GM23338 (cell line): ENCODE measurements around the gene S100A6. TPM values are rescaled to one million over a fixed set of nuclear protein-coding genes. Genes with fewer than 3 reads are reported as not detected.

ENCODE experiments used
- ATAC-seq: fragments of 200-7000 bp; cut with Tn5 transposase; 3 replicates; pipeline ENCODE4 v1.9.1; 2020
- DNase-seq: peaks from one replicate; pipeline ENCODE4 v3.0.0-alpha.2; 2015; ENCODE audit warnings: low spot score
- H2AFZ ChIP-seq: fragments of 200-600 bp; sonication (generic); 2 replicates; pipeline ENCODE4 v1.8.0; 2016; ENCODE audit warnings: antibody characterized with exemption, mild to moderate bottlenecking, moderate library complexity
- H3F3A ChIP-seq: fragments of 200-600 bp; sonication (generic); replicated peaks from 2 replicates; pipeline ENCODE4 v1.8.0; 2017; ENCODE audit warnings: antibody characterized with exemption, mixed run types, low read depth
- H3K27ac ChIP-seq: fragments of 200-600 bp; sonication (generic); 2 replicates; pipeline ENCODE4 v1.6.1; 2016; ENCODE audit warnings: low read depth
- H3K27me3 ChIP-seq: fragments of 200-600 bp; sonication (generic); 2 replicates; pipeline ENCODE4 v1.8.0; 2016; ENCODE audit warnings: mild to moderate bottlenecking, mixed run types, moderate library complexity; ENCODE audit not compliant: insufficient read depth
- H3K36me3 ChIP-seq: fragments of 200-600 bp; sonication (generic); 2 replicates; pipeline ENCODE4 v1.8.0; 2016; ENCODE audit warnings: mild to moderate bottlenecking; ENCODE audit not compliant: insufficient read depth
- H3K4me1 ChIP-seq: fragments of 200-600 bp; sonication (generic); 2 replicates; pipeline ENCODE4 v1.8.0; 2016; ENCODE audit warnings: mild to moderate bottlenecking, moderate library complexity; ENCODE audit not compliant: insufficient read depth
- H3K4me2 ChIP-seq: fragments of 200-600 bp; sonication (generic); 2 replicates; pipeline ENCODE4 v1.7.1; 2017; ENCODE audit warnings: mixed run types
- H3K4me3 ChIP-seq: fragments of 200-600 bp; sonication (generic); 2 replicates; pipeline ENCODE4 v1.6.1; 2016; ENCODE audit warnings: mixed run types
- H3K79me2 ChIP-seq: fragments of 200-600 bp; sonication (generic); replicated peaks from 2 replicates; pipeline ENCODE4 v1.8.0; 2017; ENCODE audit warnings: mild to moderate bottlenecking; ENCODE audit not compliant: insufficient read depth
- H3K9me2 ChIP-seq: fragments of 200-600 bp; sonication (generic); 2 replicates; pipeline ENCODE4 v1.8.0; 2017; ENCODE audit not compliant: insufficient read depth
- H4K20me1 ChIP-seq: fragments of 200-600 bp; sonication (generic); replicated peaks from 2 replicates; pipeline ENCODE4 v1.8.0; 2017; ENCODE audit warnings: mild to moderate bottlenecking; ENCODE audit not compliant: insufficient read depth
- H3K27ac Mint-ChIP-seq: 2 replicates; pipeline ENCODE4 v1.8.0; 2020; ENCODE audit warnings: inconsistent platforms, mild to moderate bottlenecking, moderate library complexity, mixed read lengths
- H3K27me3 Mint-ChIP-seq: 3 replicates; pipeline ENCODE4 v1.8.0; 2022; ENCODE audit warnings: low read depth, mild to moderate bottlenecking, moderate library complexity, mixed read lengths, inconsistent platforms; ENCODE audit not compliant: insufficient read depth, poor library complexity
- H3K36me3 Mint-ChIP-seq: 3 replicates; pipeline ENCODE4 v1.8.0; 2021; ENCODE audit warnings: low read depth, mild to moderate bottlenecking, inconsistent platforms, moderate library complexity, mixed read lengths
- H3K4me1 Mint-ChIP-seq: 3 replicates; pipeline ENCODE4 v1.8.0; 2020; ENCODE audit warnings: mild to moderate bottlenecking, inconsistent platforms, mixed read lengths
- H3K4me3 Mint-ChIP-seq: 3 replicates; pipeline ENCODE4 v1.8.0; 2021; ENCODE audit warnings: moderate library complexity, mild to moderate bottlenecking, inconsistent platforms, mixed read lengths
- H3K9me3 Mint-ChIP-seq: 3 replicates; pipeline ENCODE4 v1.8.0; 2020; ENCODE audit warnings: moderate library complexity, mild to moderate bottlenecking, inconsistent platforms, mixed read lengths
- CREB1 ChIP-seq: fragments of 250-450 bp; sonication (Bioruptor Pico); IDR thresholded peaks from 2 replicates; pipeline ENCODE4 v1.5.0; 2020; ENCODE audit warnings: low read depth, mild to moderate bottlenecking, moderate library complexity
- EZH2 ChIP-seq: fragments of 200-600 bp; sonication (generic); IDR thresholded peaks from one replicate; pipeline ENCODE4 v1.8.0; 2017; ENCODE audit warnings: antibody characterized with exemption, mild to moderate bottlenecking, low read depth; ENCODE audit not compliant: unreplicated experiment
- JUNB ChIP-seq: IDR thresholded peaks from one replicate; pipeline ENCODE4 v1.6.1; 2016; ENCODE audit warnings: antibody characterized with exemption; ENCODE audit not compliant: unreplicated experiment
- NANOG ChIP-seq: IDR thresholded peaks from 2 replicates; pipeline ENCODE4 v1.6.1; 2016; ENCODE audit warnings: antibody characterized with exemption, borderline replicate concordance
- POLR2AphosphoS5 ChIP-seq: IDR thresholded peaks from 2 replicates; pipeline ENCODE4 v1.6.1; 2016; ENCODE audit warnings: antibody characterized with exemption, low read depth
- STAT1 ChIP-seq: IDR thresholded peaks from one replicate; pipeline ENCODE4 v1.6.1; 2016; ENCODE audit warnings: antibody characterized with exemption; ENCODE audit not compliant: unreplicated experiment
- ZNF114 ChIP-seq: fragments of 250-450 bp; sonication (Bioruptor Pico); IDR thresholded peaks from 2 replicates; pipeline ENCODE4 v1.5.0; 2020; ENCODE audit warnings: mild to moderate bottlenecking, moderate library complexity
- ZNF331 ChIP-seq: fragments of 250-450 bp; sonication (Bioruptor Pico); IDR thresholded peaks from 2 replicates; pipeline ENCODE4 v1.5.0; 2020; ENCODE audit warnings: low read depth, mild to moderate bottlenecking, moderate library complexity
- polyA plus RNA-seq: library from polyadenylated mRNA; unstranded; fragments of >200 nt; fragmentation: Nextera tagmentation; extraction: Ambion mirVana; gene quantifications from 2 replicates; pipeline ENCODE4 v1.2.1, GENCODE V29; 2016
- total RNA-seq: library from RNA; depleted of rRNA; stranded (reverse); fragments of >200 nt; shearing (Covaris generic); gene quantifications from 2 replicates; pipeline ENCODE4 v1.2.3, GENCODE V29; 2014
- TF ChIP-seq, protein P1 (sequence below): IDR thresholded peaks from 2 replicates; pipeline ENCODE4 v1.6.1; 2016; ENCODE audit warnings: antibody characterized with exemption
- TF ChIP-seq, protein P2 (sequence below), 2 experiments: fragments of 200-600 bp in 1 of 2; sonication (generic) in 1 of 2; conservative IDR thresholded peaks; 2 replicates each; pipeline versions ENCODE4 v1.5.1 to v1.6.1; 2016 to 2017; ENCODE audit warnings: antibody characterized with exemption in 2 of 2, low read depth in 2 of 2, mild to moderate bottlenecking in 2 of 2, moderate library complexity in 1 of 2
- TF ChIP-seq, protein P3 (sequence below): fragments of 250-450 bp; sonication (Bioruptor Pico); IDR thresholded peaks from 2 replicates; pipeline ENCODE4 v1.5.0; 2020; ENCODE audit warnings: mild to moderate bottlenecking, moderate library complexity

The S100A6 gene
- total and polyA plus RNA-seq, 2 experiments from 2014 or later = 7.3 to 77.5 TPM

GRCh38 chr1:153570874-153571273 lies 35.1 kb upstream of the S100A6 start:
- H3K79me2 ChIP-seq = no peaks in the 10 kb centered on the region
- peaks cover 29% of the 10 kb centered on the region for H3K4me1 Mint-ChIP-seq
- ATAC-seq (no peak), DNase-seq (no peak)
- H3K9me3 Mint-ChIP-seq = peaks cover 20% of the 10 kb centered on the region; the same call in 2 of the 3 replicates
- no peak overlapping the region for H2AFZ ChIP-seq
- no peaks in the 10 kb centered on the region for H3K9me2 ChIP-seq
- H3K4me3 Mint-ChIP-seq = no peak overlapping the region
- no peaks in the 10 kb centered on the region; the same call in 1 of the 3 replicates for H3K36me3 Mint-ChIP-seq
- H3K27ac Mint-ChIP-seq = no peak overlapping the region
- peaks cover 6% of the 10 kb centered on the region; the same call in 1 of the 2 replicates for H3F3A ChIP-seq
- H4K20me1 ChIP-seq = no peaks in the 10 kb centered on the region
- no peak overlapping the region for H3K27ac ChIP-seq
- no peaks in the 10 kb centered on the region for H3K27me3 ChIP-seq
- no peak overlapping the region for H3K4me3 ChIP-seq
- H3K27me3 Mint-ChIP-seq = peaks cover 14% of the 10 kb centered on the region
- TF ChIP-seq, protein P1, sequence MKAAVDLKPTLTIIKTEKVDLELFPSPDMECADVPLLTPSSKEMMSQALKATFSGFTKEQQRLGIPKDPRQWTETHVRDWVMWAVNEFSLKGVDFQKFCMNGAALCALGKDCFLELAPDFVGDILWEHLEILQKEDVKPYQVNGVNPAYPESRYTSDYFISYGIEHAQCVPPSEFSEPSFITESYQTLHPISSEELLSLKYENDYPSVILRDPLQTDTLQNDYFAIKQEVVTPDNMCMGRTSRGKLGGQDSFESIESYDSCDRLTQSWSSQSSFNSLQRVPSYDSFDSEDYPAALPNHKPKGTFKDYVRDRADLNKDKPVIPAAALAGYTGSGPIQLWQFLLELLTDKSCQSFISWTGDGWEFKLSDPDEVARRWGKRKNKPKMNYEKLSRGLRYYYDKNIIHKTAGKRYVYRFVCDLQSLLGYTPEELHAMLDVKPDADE = no peak
- TF ChIP-seq JUNB (no peak), NANOG (no peak), CREB1 (CRISPR knock-in tag) (no peak), STAT1 (no peak), EZH2 (no peak)
- H3K36me3 ChIP-seq = no peaks in the 10 kb centered on the region
- H3K4me2 ChIP-seq = no peak overlapping the region
- H3K4me1 ChIP-seq = peaks cover 18% of the 10 kb centered on the region

DNA sequence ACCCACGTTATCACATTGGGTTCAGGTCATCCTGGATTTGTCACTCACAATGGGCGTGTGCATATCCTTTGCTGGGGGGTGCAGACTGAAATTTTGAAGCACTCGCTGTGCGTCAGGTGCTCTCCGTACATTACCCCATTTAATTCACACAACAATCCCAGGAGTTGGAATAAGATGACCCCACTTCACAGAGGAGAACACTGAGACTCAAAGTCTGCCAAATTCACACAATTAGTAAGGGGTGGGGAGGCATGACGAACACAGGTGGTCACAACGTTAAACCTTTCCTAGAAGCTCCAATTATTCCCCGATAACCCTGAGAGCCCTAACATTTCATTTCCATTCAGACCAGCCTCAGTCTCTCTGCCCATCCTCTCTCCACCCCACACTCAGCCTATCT lies 33.7 kb upstream of the S100A6 start:
- H3K9me2 ChIP-seq = no peaks in the 10 kb centered on the region
- Mint-ChIP-seq H3K9me3 (peaks cover 10% of the 10 kb centered on the region; the same call in 2 of the 3 replicates), H3K27me3 (peaks cover 14% of the 10 kb centered on the region), H3K27ac (no peak overlapping the region), H3K36me3 (no peaks in the 10 kb centered on the region; the same call in 2 of the 3 replicates), H3K4me1 (peaks cover 34% of the 10 kb centered on the region), H3K4me3 (no peak overlapping the region)
- DNase-seq (no peak), ATAC-seq (no peak)
- no peak overlapping the region for H2AFZ ChIP-seq
- H3F3A ChIP-seq = peaks cover 6% of the 10 kb centered on the region; the same call in 1 of the 2 replicates
- H4K20me1 ChIP-seq = no peaks in the 10 kb centered on the region
- no peak overlapping the region for H3K4me2 ChIP-seq
- H3K36me3 ChIP-seq = no peaks in the 10 kb centered on the region
- H3K4me1 ChIP-seq = peaks cover 18% of the 10 kb centered on the region
- no peaks in the 10 kb centered on the region for H3K27me3 ChIP-seq
- no peaks in the 10 kb centered on the region for H3K79me2 ChIP-seq
- no peak overlapping the region for H3K4me3 ChIP-seq
- H3K27ac ChIP-seq = no peak overlapping the region
- TF ChIP-seq CREB1 (CRISPR knock-in tag) (no peak), STAT1 (no peak), EZH2 (no peak), POLR2AphosphoS5 (no peak), ZNF114 (CRISPR knock-in tag) (no peak), ZNF331 (no peak), JUNB (no peak)
- TF ChIP-seq, protein P1 = no peak
- TF ChIP-seq, protein P2, sequence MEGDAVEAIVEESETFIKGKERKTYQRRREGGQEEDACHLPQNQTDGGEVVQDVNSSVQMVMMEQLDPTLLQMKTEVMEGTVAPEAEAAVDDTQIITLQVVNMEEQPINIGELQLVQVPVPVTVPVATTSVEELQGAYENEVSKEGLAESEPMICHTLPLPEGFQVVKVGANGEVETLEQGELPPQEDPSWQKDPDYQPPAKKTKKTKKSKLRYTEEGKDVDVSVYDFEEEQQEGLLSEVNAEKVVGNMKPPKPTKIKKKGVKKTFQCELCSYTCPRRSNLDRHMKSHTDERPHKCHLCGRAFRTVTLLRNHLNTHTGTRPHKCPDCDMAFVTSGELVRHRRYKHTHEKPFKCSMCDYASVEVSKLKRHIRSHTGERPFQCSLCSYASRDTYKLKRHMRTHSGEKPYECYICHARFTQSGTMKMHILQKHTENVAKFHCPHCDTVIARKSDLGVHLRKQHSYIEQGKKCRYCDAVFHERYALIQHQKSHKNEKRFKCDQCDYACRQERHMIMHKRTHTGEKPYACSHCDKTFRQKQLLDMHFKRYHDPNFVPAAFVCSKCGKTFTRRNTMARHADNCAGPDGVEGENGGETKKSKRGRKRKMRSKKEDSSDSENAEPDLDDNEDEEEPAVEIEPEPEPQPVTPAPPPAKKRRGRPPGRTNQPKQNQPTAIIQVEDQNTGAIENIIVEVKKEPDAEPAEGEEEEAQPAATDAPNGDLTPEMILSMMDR (conservative IDR thresholded peaks at IDR 0.05; ENCODE audit: low read depth in 2 of 2) = no peak
- TF ChIP-seq, protein P3, sequence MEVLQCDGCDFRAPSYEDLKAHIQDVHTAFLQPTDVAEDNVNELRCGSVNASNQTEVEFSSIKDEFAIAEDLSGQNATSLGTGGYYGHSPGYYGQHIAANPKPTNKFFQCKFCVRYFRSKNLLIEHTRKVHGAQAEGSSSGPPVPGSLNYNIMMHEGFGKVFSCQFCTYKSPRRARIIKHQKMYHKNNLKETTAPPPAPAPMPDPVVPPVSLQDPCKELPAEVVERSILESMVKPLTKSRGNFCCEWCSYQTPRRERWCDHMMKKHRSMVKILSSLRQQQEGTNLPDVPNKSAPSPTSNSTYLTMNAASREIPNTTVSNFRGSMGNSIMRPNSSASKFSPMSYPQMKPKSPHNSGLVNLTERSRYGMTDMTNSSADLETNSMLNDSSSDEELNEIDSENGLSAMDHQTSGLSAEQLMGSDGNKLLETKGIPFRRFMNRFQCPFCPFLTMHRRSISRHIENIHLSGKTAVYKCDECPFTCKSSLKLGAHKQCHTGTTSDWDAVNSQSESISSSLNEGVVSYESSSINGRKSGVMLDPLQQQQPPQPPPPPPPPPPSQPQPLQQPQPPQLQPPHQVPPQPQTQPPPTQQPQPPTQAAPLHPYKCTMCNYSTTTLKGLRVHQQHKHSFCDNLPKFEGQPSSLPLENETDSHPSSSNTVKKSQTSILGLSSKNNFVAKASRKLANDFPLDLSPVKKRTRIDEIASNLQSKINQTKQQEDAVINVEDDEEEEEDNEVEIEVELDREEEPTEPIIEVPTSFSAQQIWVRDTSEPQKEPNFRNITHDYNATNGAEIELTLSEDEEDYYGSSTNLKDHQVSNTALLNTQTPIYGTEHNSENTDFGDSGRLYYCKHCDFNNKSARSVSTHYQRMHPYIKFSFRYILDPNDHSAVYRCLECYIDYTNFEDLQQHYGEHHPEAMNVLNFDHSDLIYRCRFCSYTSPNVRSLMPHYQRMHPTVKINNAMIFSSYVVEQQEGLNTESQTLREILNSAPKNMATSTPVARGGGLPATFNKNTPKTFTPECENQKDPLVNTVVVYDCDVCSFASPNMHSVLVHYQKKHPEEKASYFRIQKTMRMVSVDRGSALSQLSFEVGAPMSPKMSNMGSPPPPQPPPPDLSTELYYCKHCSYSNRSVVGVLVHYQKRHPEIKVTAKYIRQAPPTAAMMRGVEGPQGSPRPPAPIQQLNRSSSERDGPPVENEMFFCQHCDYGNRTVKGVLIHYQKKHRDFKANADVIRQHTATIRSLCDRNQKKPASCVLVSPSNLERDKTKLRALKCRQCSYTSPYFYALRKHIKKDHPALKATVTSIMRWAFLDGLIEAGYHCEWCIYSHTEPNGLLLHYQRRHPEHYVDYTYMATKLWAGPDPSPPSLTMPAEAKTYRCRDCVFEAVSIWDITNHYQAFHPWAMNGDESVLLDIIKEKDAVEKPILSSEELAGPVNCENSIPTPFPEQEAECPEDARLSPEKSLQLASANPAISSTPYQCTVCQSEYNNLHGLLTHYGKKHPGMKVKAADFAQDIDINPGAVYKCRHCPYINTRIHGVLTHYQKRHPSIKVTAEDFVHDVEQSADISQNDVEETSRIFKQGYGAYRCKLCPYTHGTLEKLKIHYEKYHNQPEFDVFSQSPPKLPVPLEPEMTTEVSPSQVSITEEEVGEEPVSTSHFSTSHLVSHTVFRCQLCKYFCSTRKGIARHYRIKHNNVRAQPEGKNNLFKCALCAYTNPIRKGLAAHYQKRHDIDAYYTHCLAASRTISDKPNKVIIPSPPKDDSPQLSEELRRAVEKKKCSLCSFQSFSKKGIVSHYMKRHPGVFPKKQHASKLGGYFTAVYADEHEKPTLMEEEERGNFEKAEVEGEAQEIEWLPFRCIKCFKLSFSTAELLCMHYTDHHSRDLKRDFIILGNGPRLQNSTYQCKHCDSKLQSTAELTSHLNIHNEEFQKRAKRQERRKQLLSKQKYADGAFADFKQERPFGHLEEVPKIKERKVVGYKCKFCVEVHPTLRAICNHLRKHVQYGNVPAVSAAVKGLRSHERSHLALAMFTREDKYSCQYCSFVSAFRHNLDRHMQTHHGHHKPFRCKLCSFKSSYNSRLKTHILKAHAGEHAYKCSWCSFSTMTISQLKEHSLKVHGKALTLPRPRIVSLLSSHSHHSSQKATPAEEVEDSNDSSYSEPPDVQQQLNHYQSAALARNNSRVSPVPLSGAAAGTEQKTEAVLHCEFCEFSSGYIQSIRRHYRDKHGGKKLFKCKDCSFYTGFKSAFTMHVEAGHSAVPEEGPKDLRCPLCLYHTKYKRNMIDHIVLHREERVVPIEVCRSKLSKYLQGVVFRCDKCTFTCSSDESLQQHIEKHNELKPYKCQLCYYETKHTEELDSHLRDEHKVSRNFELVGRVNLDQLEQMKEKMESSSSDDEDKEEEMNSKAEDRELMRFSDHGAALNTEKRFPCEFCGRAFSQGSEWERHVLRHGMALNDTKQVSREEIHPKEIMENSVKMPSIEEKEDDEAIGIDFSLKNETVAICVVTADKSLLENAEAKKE (CRISPR knock-in tag) = no peak
